GM12872 (cell line): ENCODE measurements around the gene CHRDL1.

Source experiments
- TF ChIP-seq, protein P1 (sequence below): IDR thresholded peaks from 3 replicates; pipeline ENCODE4 v1.5.1; 2011; ENCODE audit warnings: low read depth, mild to moderate bottlenecking, low read length, moderate library complexity; ENCODE audit not compliant: insufficient read depth

CHRDL1 gene

DNA sequence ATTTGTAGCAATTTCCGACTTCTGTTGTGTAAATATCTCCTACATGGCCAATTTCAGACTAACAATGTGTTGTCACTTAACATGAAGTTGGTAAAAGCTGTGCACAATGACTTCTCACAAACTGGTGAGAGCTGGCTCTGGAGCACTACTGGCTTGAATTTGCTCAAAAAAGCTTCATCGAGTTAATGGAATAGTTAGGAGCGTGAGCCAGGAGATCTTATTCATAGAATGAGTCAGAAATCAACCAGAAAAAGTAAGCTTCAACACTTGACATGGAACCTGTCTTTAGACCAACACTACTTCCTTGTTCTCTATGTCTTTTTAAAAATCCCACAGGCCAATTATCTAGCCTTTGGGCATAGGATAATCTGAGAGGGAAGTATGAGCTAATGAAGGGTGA is 7.9 kb upstream of the CHRDL1 start:
- TF ChIP-seq, protein P1, sequence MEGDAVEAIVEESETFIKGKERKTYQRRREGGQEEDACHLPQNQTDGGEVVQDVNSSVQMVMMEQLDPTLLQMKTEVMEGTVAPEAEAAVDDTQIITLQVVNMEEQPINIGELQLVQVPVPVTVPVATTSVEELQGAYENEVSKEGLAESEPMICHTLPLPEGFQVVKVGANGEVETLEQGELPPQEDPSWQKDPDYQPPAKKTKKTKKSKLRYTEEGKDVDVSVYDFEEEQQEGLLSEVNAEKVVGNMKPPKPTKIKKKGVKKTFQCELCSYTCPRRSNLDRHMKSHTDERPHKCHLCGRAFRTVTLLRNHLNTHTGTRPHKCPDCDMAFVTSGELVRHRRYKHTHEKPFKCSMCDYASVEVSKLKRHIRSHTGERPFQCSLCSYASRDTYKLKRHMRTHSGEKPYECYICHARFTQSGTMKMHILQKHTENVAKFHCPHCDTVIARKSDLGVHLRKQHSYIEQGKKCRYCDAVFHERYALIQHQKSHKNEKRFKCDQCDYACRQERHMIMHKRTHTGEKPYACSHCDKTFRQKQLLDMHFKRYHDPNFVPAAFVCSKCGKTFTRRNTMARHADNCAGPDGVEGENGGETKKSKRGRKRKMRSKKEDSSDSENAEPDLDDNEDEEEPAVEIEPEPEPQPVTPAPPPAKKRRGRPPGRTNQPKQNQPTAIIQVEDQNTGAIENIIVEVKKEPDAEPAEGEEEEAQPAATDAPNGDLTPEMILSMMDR: no peak

DNA sequence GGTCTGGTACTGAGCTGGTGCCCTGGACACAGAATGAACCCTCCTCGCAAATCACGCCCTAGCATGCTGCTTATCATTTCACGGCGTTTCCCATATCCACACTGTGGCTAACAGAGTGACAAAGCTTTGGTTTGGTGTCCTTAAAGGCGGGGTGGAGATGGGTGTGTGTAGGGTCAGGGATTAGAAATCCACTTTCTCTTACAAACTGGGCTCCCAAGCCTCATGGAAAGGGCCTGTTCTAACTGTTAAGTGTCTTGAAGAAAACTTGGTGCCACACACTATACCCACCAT is 735 bp upstream of the CHRDL1 start:
- TF ChIP-seq, protein P1: no peak

DNA sequence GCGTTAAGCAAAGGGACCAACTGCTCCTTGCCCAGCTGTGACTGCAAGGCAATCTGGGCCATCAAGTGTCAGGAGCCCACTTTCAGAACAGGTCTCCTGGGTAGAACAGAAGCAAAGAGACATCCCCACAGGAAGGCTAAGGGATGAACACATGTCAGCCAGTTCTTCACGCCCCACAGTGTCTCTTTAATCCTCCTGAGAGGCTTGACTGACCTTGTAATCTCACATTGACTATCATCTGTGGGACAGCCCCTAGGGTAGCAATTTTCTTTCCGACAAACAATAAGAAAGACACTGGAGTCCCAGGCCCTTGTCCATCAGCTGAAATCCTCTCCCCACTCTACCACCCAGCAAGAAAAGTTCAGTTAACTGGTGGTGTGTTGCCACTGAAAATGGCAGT is 1.0 kb downstream of the CHRDL1 start:
- TF ChIP-seq, protein P1: no peak

DNA sequence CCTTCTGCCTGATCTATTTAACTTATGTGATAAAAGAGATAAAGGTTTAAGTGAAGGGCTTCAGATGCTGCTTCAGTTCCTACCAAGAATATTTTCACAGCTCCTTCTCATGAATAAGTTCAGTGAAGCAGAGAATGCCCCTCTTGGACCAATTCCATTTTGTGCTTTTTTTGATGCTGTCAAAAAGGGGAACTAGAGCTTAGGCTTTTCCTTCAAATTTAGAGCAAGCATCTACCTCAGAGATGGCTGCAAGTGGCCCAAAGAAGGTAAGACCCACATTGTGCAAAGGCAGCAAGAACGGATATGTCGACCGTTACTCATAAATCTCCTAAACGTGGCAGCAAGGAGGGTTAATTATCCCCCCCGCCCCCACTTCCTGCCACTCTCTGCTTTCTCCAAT is 4.5 kb downstream of the CHRDL1 start:
- TF ChIP-seq, protein P1: no peak

- TF ChIP-seq, protein P1: no peak
Observed at GRCh38 chrX:110786486-110786885, 9.1 kb downstream of the CHRDL1 start.

DNA sequence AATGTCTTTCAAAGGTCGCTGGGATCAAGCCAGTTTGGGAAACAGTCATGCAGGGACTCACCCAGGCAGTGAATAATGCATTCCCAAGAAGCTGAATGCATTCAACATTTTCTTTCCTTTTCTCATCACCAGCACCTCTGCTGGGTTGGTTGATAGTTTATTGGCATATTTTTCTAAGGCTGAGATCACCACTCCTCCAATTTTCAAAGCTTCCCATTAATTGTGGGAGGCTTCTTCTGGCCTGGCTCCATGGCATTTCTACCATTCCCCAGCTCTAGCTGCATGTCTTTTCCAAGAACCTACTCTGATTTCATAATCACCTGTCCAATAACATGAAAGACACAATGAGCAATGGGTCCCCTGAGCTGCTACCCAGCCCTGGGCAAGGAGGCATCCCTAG is 35.8 kb downstream of the CHRDL1 start:
- TF ChIP-seq, protein P1: no peak

GRCh38 chrX:110758781-110759422 is 36.7 kb downstream of the CHRDL1 start:
- TF ChIP-seq, protein P1: no peak

- TF ChIP-seq, protein P1: no peak
Observed at GRCh38 chrX:110755611-110756010, 40.0 kb downstream of the CHRDL1 start.
